Osteoblast (primary cell): Measurements from ENCODE around the gene GPR156. TPM values are rescaled to one million over a fixed set of nuclear protein-coding genes. Genes with fewer than 3 reads are reported as not detected.

Source experiments
- DNase-seq: peaks from one replicate; pipeline ENCODE4 v3.0.0; 2011; ENCODE audit warnings: low spot score, mixed read lengths; ENCODE audit not compliant: insufficient read length; ENCODE audit errors: missing footprints
- H2AFZ ChIP-seq: 2 replicates; pipeline ENCODE4 v1.6.0; 2011; ENCODE audit warnings: mild to moderate bottlenecking, low read length
- H3K27ac ChIP-seq: 2 replicates; pipeline ENCODE4 v1.5.1; 2011; ENCODE audit warnings: mild to moderate bottlenecking, low read depth, low read length, moderate library complexity
- H3K27me3 ChIP-seq: 2 replicates; pipeline ENCODE4 v1.6.0; 2012; ENCODE audit warnings: mild to moderate bottlenecking, control low read depth, inconsistent platforms, low read length, moderate library complexity; ENCODE audit not compliant: insufficient read depth
- H3K36me3 ChIP-seq: 2 replicates; pipeline ENCODE4 v1.5.1; 2011; ENCODE audit warnings: mild to moderate bottlenecking, low read length, control low read depth, moderate library complexity; ENCODE audit not compliant: insufficient read depth
- H3K4me1 ChIP-seq: 2 replicates; pipeline ENCODE4 v1.5.1; 2011; ENCODE audit warnings: mild to moderate bottlenecking, low read length, control low read depth, moderate library complexity; ENCODE audit not compliant: insufficient read depth
- H3K4me2 ChIP-seq: 2 replicates; pipeline ENCODE4 v1.6.0; 2011; ENCODE audit warnings: mild to moderate bottlenecking, low read length; ENCODE audit not compliant: insufficient read depth
- H3K4me3 ChIP-seq: fragments of 200-600 bp; sonication (generic); 3 replicates; pipeline ENCODE4 v1.5.1; 2012; ENCODE audit warnings: mild to moderate bottlenecking, low read length, inconsistent platforms; ENCODE audit not compliant: insufficient read depth
- H3K79me2 ChIP-seq: 2 replicates; pipeline ENCODE4 v1.6.0; 2012; ENCODE audit warnings: mild to moderate bottlenecking, low read length, control low read depth, inconsistent platforms; ENCODE audit not compliant: insufficient read depth
- H3K9me3 ChIP-seq: 2 replicates; pipeline ENCODE4 v1.5.1; 2011; ENCODE audit warnings: low read depth, low read length, control low read depth
- H4K20me1 ChIP-seq: 2 replicates; pipeline ENCODE4 v1.6.0; 2012; ENCODE audit warnings: mild to moderate bottlenecking, low read length, control low read depth; ENCODE audit not compliant: insufficient read depth
- CTCF ChIP-seq: IDR thresholded peaks from 2 replicates; pipeline ENCODE4 v1.5.1; 2011; ENCODE audit warnings: mild to moderate bottlenecking, low read depth, low read length, moderate library complexity; ENCODE audit errors: extremely low read depth
- total RNA-seq: library from RNA; depleted of rRNA; stranded (reverse); fragments of >200 nt; gene quantifications from 2 replicates; pipeline ENCODE4 v1.2.3, GENCODE V29; 2012

Gene GPR156
- total RNA-seq, 1 donor: 1.4 TPM

GRCh38 chr3:120203016-120203415 lies 82.0 kb downstream of the GPR156 start:
- TF ChIP-seq CTCF: no peak
- Histone ChIP-seq H4K20me1 (no peaks in the 10 kb centered on the region), H3K4me2 (no peak overlapping the region), H3K27ac (no peak overlapping the region), H3K79me2 (no peaks in the 10 kb centered on the region), H2AFZ (no peak overlapping the region), H3K4me1 (peaks cover 6% of the 10 kb centered on the region), H3K27me3 (no peaks in the 10 kb centered on the region), H3K9me3 (no peaks in the 10 kb centered on the region), H3K36me3 (no peaks in the 10 kb centered on the region), H3K4me3 (no peak overlapping the region)
- DNase-seq: peak; percentile 76

- Histone ChIP-seq H3K79me2 (no peaks in the 10 kb centered on the region), H3K4me2 (no peak overlapping the region), H3K36me3 (no peaks in the 10 kb centered on the region), H3K9me3 (no peaks in the 10 kb centered on the region), H3K4me1 (peaks cover 6% of the 10 kb centered on the region), H3K4me3 (no peak overlapping the region), H3K27ac (no peak overlapping the region), H4K20me1 (no peaks in the 10 kb centered on the region), H3K27me3 (no peaks in the 10 kb centered on the region), H2AFZ (no peak overlapping the region)
- DNase-seq: no peak
- TF ChIP-seq CTCF: no peak
Measured at GRCh38 chr3:120202363-120202762, 82.7 kb downstream of the GPR156 start.

- Histone ChIP-seq H3K36me3 (no peaks in the 10 kb centered on the region), H2AFZ (no peak overlapping the region), H3K27ac (no peak overlapping the region), H3K4me1 (peaks cover 6% of the 10 kb centered on the region), H3K27me3 (no peaks in the 10 kb centered on the region), H3K79me2 (no peaks in the 10 kb centered on the region), H3K4me3 (no peak overlapping the region), H3K9me3 (no peaks in the 10 kb centered on the region), H3K4me2 (no peak overlapping the region), H4K20me1 (no peaks in the 10 kb centered on the region)
- TF ChIP-seq CTCF: no peak
- DNase-seq: no peak
Measured at GRCh38 chr3:120200493-120201235, 84.4 kb downstream of the GPR156 start.

- no peaks in the 10 kb centered on the region for H3K27me3 ChIP-seq
- H3K4me3 ChIP-seq: no peak overlapping the region
- TF ChIP-seq CTCF: peak; percentile 41
- H3K4me1 ChIP-seq: peaks cover 6% of the 10 kb centered on the region
- H4K20me1 ChIP-seq: no peaks in the 10 kb centered on the region
- no peaks in the 10 kb centered on the region for H3K9me3 ChIP-seq
- peak overlapping the region; percentile 19 for H2AFZ ChIP-seq
- H3K4me2 ChIP-seq: no peak overlapping the region
- H3K36me3 ChIP-seq: no peaks in the 10 kb centered on the region
- H3K79me2 ChIP-seq: no peaks in the 10 kb centered on the region
- peak; percentile 53 for DNase-seq
- H3K27ac ChIP-seq: no peak overlapping the region
Measured at GRCh38 chr3:120198305-120198878, 86.6 kb downstream of the GPR156 start.
